MM.1S (cell line): ENCODE results near the gene SEMA3E.

Experiments used
- DNase-seq: peaks from one replicate; pipeline ENCODE4 v3.0.0-alpha.2; 2015
- H2AFZ ChIP-seq: fragments of 300-600 bp; sonication (generic); 2 replicates; pipeline ENCODE4 v1.6.0; 2016; ENCODE audit warnings: antibody characterized with exemption, low read length
- H3F3A ChIP-seq: fragments of 300-600 bp; sonication (generic); 2 replicates; pipeline ENCODE4 v1.6.1; 2016; ENCODE audit warnings: mild to moderate bottlenecking, antibody characterized with exemption, low read length, moderate library complexity, mixed read lengths; ENCODE audit not compliant: insufficient read depth
- H3K27ac ChIP-seq: fragments of 300-600 bp; sonication (generic); 2 replicates; pipeline ENCODE4 v1.5.1; 2016; ENCODE audit warnings: mild to moderate bottlenecking, low read length
- H3K27me3 ChIP-seq: fragments of 300-600 bp; sonication (generic); replicated peaks from 2 replicates; pipeline ENCODE4 v1.6.0; 2016; ENCODE audit warnings: low read length; ENCODE audit not compliant: insufficient read depth
- H3K36me3 ChIP-seq: fragments of 300-600 bp; sonication (generic); replicated peaks from 2 replicates; pipeline ENCODE4 v1.6.1; 2016; ENCODE audit warnings: mild to moderate bottlenecking, low read length, mixed read lengths; ENCODE audit not compliant: insufficient read depth
- H3K4me1 ChIP-seq: fragments of 300-600 bp; sonication (generic); 2 replicates; pipeline ENCODE4 v1.6.1; 2016; ENCODE audit warnings: low read length, mixed read lengths
- H3K4me2 ChIP-seq: fragments of 300-600 bp; sonication (generic); 2 replicates; pipeline ENCODE4 v1.6.0; 2016; ENCODE audit warnings: low read depth, low read length
- H3K4me3 ChIP-seq: fragments of 300-600 bp; sonication (generic); 2 replicates; pipeline ENCODE4 v1.5.1; 2016; ENCODE audit warnings: low read length, mixed read lengths
- H3K79me2 ChIP-seq: fragments of 300-600 bp; sonication (generic); 2 replicates; pipeline ENCODE4 v1.6.1; 2016; ENCODE audit warnings: mixed run types, low read length, mixed read lengths
- H3K9ac ChIP-seq: fragments of 300-600 bp; sonication (generic); 2 replicates; pipeline ENCODE4 v1.6.1; 2016; ENCODE audit warnings: low read length, mixed read lengths
- H3K9me2 ChIP-seq: fragments of 300-600 bp; sonication (generic); replicated peaks from 2 replicates; pipeline ENCODE4 v1.6.1; 2016; ENCODE audit warnings: mild to moderate bottlenecking, low read length, mixed read lengths; ENCODE audit not compliant: insufficient read depth
- H3K9me3 ChIP-seq: fragments of 300-600 bp; sonication (generic); replicated peaks from 2 replicates; pipeline ENCODE4 v1.6.1; 2016; ENCODE audit warnings: mild to moderate bottlenecking, low read length, mixed read lengths; ENCODE audit not compliant: insufficient read depth
- H4K20me1 ChIP-seq: fragments of 300-600 bp; sonication (generic); 2 replicates; pipeline ENCODE4 v1.6.1; 2016; ENCODE audit warnings: mild to moderate bottlenecking, low read length, moderate library complexity, mixed read lengths; ENCODE audit not compliant: insufficient read depth
- EZH2 ChIP-seq: fragments of 300-600 bp; sonication (generic); optimal IDR thresholded peaks from 2 replicates; pipeline ENCODE3; 2017; ENCODE audit warnings: low read depth, mild to moderate bottlenecking, antibody characterized with exemption, low read length, mixed read lengths
- EZH2phosphoT487 ChIP-seq: fragments of 300-600 bp; sonication (generic); IDR thresholded peaks from 2 replicates; pipeline ENCODE4 v1.6.1; 2018; ENCODE audit warnings: antibody characterized with exemption, low read length
- TF ChIP-seq, protein P1 (sequence below): fragments of 300-600 bp; sonication (generic); IDR thresholded peaks from 2 replicates; pipeline ENCODE4 v1.5.1; 2016; ENCODE audit warnings: antibody characterized with exemption, low read length, mixed read lengths

The SEMA3E gene

DNA sequence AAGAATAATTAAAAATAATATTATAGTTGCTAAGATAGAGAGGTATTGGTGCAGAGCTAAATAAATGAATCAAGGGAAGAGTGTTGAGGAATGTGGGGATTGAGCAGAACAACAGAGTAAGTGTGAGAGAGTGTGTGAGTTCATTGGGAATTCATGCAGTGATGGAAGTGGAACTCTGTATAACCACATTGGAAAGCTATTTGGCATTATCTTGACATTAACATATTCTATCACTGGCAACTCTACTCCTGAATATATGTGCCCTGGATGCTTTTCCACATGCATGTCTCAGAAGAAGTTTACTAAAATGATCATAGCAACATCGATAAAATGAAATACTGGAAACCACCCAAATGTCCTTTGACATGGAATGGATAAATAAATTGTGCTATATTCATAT is 164.1 kb downstream of the SEMA3E start:
- no peak overlapping the region for H3K4me3 ChIP-seq
- H3F3A ChIP-seq, result no peaks in the 10 kb centered on the region; the same call in 1 of the 2 replicates
- H3K9ac ChIP-seq, result no peak overlapping the region
- no peaks in the 10 kb centered on the region for H4K20me1 ChIP-seq
- no peak overlapping the region for H3K27ac ChIP-seq
- no peaks in the 10 kb centered on the region for H3K36me3 ChIP-seq
- H3K4me2 ChIP-seq, result no peak overlapping the region
- no peak for DNase-seq
- no peaks in the 10 kb centered on the region for H3K79me2 ChIP-seq
- H3K4me1 ChIP-seq, result no peaks in the 10 kb centered on the region
- no peak for TF ChIP-seq EZH2phosphoT487
- TF ChIP-seq EZH2, result no peak
- TF ChIP-seq, protein P1, sequence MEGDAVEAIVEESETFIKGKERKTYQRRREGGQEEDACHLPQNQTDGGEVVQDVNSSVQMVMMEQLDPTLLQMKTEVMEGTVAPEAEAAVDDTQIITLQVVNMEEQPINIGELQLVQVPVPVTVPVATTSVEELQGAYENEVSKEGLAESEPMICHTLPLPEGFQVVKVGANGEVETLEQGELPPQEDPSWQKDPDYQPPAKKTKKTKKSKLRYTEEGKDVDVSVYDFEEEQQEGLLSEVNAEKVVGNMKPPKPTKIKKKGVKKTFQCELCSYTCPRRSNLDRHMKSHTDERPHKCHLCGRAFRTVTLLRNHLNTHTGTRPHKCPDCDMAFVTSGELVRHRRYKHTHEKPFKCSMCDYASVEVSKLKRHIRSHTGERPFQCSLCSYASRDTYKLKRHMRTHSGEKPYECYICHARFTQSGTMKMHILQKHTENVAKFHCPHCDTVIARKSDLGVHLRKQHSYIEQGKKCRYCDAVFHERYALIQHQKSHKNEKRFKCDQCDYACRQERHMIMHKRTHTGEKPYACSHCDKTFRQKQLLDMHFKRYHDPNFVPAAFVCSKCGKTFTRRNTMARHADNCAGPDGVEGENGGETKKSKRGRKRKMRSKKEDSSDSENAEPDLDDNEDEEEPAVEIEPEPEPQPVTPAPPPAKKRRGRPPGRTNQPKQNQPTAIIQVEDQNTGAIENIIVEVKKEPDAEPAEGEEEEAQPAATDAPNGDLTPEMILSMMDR, result no peak
- no peaks in the 10 kb centered on the region for H3K27me3 ChIP-seq
- H3K9me3 ChIP-seq, result no peaks in the 10 kb centered on the region
- H2AFZ ChIP-seq, result no peak overlapping the region
- H3K9me2 ChIP-seq, result no peaks in the 10 kb centered on the region

DNA sequence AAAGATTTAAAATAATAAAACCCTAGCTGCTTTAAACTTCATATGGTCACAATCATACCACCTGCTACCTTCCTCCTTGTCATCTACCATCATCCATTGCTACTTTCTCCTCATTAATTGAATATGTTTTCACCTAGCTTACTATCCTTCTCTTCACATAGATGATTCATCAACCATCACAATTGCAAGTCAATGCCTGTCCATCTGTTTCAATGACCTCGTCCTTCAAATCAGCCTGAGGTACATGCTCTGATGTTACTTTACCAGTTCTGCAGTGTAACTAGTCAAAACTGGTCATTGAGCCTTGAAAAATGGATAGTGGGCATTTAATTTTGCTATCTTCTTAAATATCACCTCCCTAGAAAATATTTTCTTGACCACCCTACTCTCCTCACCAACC is 164.7 kb downstream of the SEMA3E start:
- no peaks in the 10 kb centered on the region for H3K79me2 ChIP-seq
- no peaks in the 10 kb centered on the region for H3K9me3 ChIP-seq
- H3K4me1 ChIP-seq, result no peaks in the 10 kb centered on the region
- no peak for DNase-seq
- no peak overlapping the region for H3K9ac ChIP-seq
- no peaks in the 10 kb centered on the region for H3K9me2 ChIP-seq
- TF ChIP-seq, protein P1, result no peak
- TF ChIP-seq EZH2 (no peak), EZH2phosphoT487 (no peak)
- no peaks in the 10 kb centered on the region for H3K36me3 ChIP-seq
- no peak overlapping the region for H2AFZ ChIP-seq
- no peak overlapping the region for H3K4me3 ChIP-seq
- no peaks in the 10 kb centered on the region for H4K20me1 ChIP-seq
- no peak overlapping the region for H3K4me2 ChIP-seq
- no peak overlapping the region for H3K27ac ChIP-seq
- H3K27me3 ChIP-seq, result no peaks in the 10 kb centered on the region
- H3F3A ChIP-seq, result no peaks in the 10 kb centered on the region; the same call in 1 of the 2 replicates

DNA sequence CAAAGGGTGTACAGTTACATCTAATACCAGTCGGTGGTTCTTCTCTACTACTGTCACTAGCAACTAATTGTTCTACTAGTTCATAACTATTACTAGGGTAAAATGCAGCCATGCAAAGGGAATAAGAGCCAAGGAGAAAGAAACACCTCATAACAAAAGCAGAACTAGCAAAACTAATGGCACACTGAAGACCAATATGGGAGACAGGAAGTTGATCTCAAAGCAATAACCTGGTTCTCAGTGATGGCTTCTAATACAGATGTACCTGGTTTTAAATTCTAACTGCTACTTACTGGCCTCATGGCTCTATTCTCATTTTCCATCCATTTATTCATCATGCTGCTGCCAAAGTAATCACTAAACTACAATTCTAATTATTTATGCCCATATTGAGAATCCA is 170.3 kb downstream of the SEMA3E start:
- no peak overlapping the region for H3K9ac ChIP-seq

More for the DNA sequence above, 170.3 kb downstream of the SEMA3E start:
- Histone ChIP-seq H3K79me2 (no peaks in the 10 kb centered on the region), H3K27ac (no peak overlapping the region), H2AFZ (no peak overlapping the region), H3F3A (no peaks in the 10 kb centered on the region; the same call in 1 of the 2 replicates), H3K27me3 (no peaks in the 10 kb centered on the region), H3K4me2 (no peak overlapping the region), H3K9me3 (no peaks in the 10 kb centered on the region), H3K4me1 (no peaks in the 10 kb centered on the region), H3K4me3 (no peak overlapping the region), H4K20me1 (no peaks in the 10 kb centered on the region), H3K36me3 (no peaks in the 10 kb centered on the region), H3K9me2 (no peaks in the 10 kb centered on the region)
- TF ChIP-seq EZH2phosphoT487 (no peak), EZH2 (no peak)
- TF ChIP-seq, protein P1, result no peak
- no peak for DNase-seq
